GM21381 (cell line): Measurements from ENCODE around the gene PLA2G2C.
"Not testable (repeated sequence)": the region's sequence is repeated elsewhere in the genome, so short reads cannot be mapped to it uniquely, and the experiment has no call there.

Source experiments
- ATAC-seq: cut with Tn5 transposase; IDR thresholded peaks from one replicate; pipeline ENCODE4 v1.9.1; 2021; ENCODE audit warnings: mild to moderate bottlenecking, moderate library complexity; ENCODE audit not compliant: unreplicated experiment

The PLA2G2C gene

GRCh38 chr1:20138346-20138745 lies 48.0 kb downstream of the PLA2G2C start:
- no peak for ATAC-seq

- ATAC-seq = no peak
Observed at GRCh38 chr1:20137604-20138003, 48.7 kb downstream of the PLA2G2C start.

- no peak for ATAC-seq
Observed at GRCh38 chr1:20137055-20137454, 49.3 kb downstream of the PLA2G2C start.

- ATAC-seq = no peak
Observed at GRCh38 chr1:20136249-20136648, 50.1 kb downstream of the PLA2G2C start.

GRCh38 chr1:20134995-20135394 lies 51.3 kb downstream of the PLA2G2C start:
- ATAC-seq = no peak

- not testable (repeated sequence) for ATAC-seq
Observed at GRCh38 chr1:20130518-20130917, 55.8 kb downstream of the PLA2G2C start.

- ATAC-seq = no peak
Observed at GRCh38 chr1:20126806-20127440, 59.4 kb downstream of the PLA2G2C start.

- peak; percentile 75 for ATAC-seq
Observed at GRCh38 chr1:20126041-20126805, 60.1 kb downstream of the PLA2G2C start.

- no peak for ATAC-seq
Observed at GRCh38 chr1:20125100-20125499, 61.2 kb downstream of the PLA2G2C start.

GRCh38 chr1:20124456-20125057 lies 61.8 kb downstream of the PLA2G2C start:
- ATAC-seq = no peak

GRCh38 chr1:20123722-20124455 lies 62.4 kb downstream of the PLA2G2C start:
- no peak for ATAC-seq

- ATAC-seq = no peak
Observed at GRCh38 chr1:20120796-20121195, 65.5 kb downstream of the PLA2G2C start.

- ATAC-seq = no peak
Observed at GRCh38 chr1:20119347-20119746, 67.0 kb downstream of the PLA2G2C start, which contains the start of gene PLA2G2D. Gene PLA2G2D (minus strand): TSS chr1:20119536. CDS start chr1:20119498, 38 bp downstream.

- no peak for ATAC-seq
Observed at GRCh38 chr1:20117236-20117635, 69.1 kb downstream of the PLA2G2C start.

GRCh38 chr1:20115916-20116315 lies 70.4 kb downstream of the PLA2G2C start:
- ATAC-seq = no peak

GRCh38 chr1:20115479-20115878 lies 70.8 kb downstream of the PLA2G2C start:
- no peak for ATAC-seq

GRCh38 chr1:20114021-20114648 lies 72.2 kb downstream of the PLA2G2C start:
- ATAC-seq = no peak
